ENCODE results near the gene DAB2IP.
A peak's percentile ranks its signal among the peaks of the same experiment; 100 is the strongest.

DAB2IP gene

GRCh38 chr9:121662891-121663580 is 11.6 kb downstream of the DAB2IP start:
- DNase-seq (ENCODE audit: low spot score) = no peak

GRCh38 chr9:121663591-121663990 is 12.2 kb downstream of the DAB2IP start:
- DNase-seq (ENCODE audit: low spot score) = no peak

GRCh38 chr9:121666294-121666693 is 14.9 kb downstream of the DAB2IP start:
- no peak for DNase-seq (ENCODE audit: low spot score)

GRCh38 chr9:121667214-121667613 is 15.8 kb downstream of the DAB2IP start:
- no peak for DNase-seq (ENCODE audit: low spot score)

GRCh38 chr9:121667890-121668289 is 16.5 kb downstream of the DAB2IP start:
- no peak for DNase-seq (ENCODE audit: low spot score)

- DNase-seq (ENCODE audit: low spot score) = no peak
Observed at GRCh38 chr9:121670431-121670830, 19.0 kb downstream of the DAB2IP start.

GRCh38 chr9:121671612-121672155 is 20.2 kb downstream of the DAB2IP start:
- no peak for DNase-seq (ENCODE audit: low spot score)

- DNase-seq (ENCODE audit: low spot score) = no peak
Observed at GRCh38 chr9:121672213-121672612, 20.8 kb downstream of the DAB2IP start.

GRCh38 chr9:121672986-121673385 is 21.6 kb downstream of the DAB2IP start:
- no peak for DNase-seq (ENCODE audit: low spot score)

GRCh38 chr9:121673576-121673975 is 22.1 kb downstream of the DAB2IP start:
- DNase-seq (ENCODE audit: low spot score) = no peak

- DNase-seq (ENCODE audit: low spot score) = no peak
Observed at GRCh38 chr9:121674017-121674416, 22.6 kb downstream of the DAB2IP start.

GRCh38 chr9:121674952-121675351 is 23.5 kb downstream of the DAB2IP start:
- DNase-seq (ENCODE audit: low spot score) = peak; percentile 66

GRCh38 chr9:121675381-121675780 is 23.9 kb downstream of the DAB2IP start:
- DNase-seq (ENCODE audit: low spot score) = no peak

GRCh38 chr9:121675969-121676822 is 24.8 kb downstream of the DAB2IP start:
- no peak for DNase-seq (ENCODE audit: low spot score)

GRCh38 chr9:121676926-121677325 is 25.5 kb downstream of the DAB2IP start:
- DNase-seq (ENCODE audit: low spot score) = no peak

GRCh38 chr9:121678501-121679022 is 27.1 kb downstream of the DAB2IP start:
- DNase-seq (ENCODE audit: low spot score) = no peak

GRCh38 chr9:121679901-121680635 is 28.6 kb downstream of the DAB2IP start:
- DNase-seq (ENCODE audit: low spot score) = no peak

GRCh38 chr9:121681404-121681803 is 30.0 kb downstream of the DAB2IP start:
- no peak for DNase-seq (ENCODE audit: low spot score)

- no peak for DNase-seq (ENCODE audit: low spot score)
Observed at GRCh38 chr9:121682201-121682600, 30.8 kb downstream of the DAB2IP start.

- no peak for DNase-seq (ENCODE audit: low spot score)
Observed at GRCh38 chr9:121682926-121683515, 31.6 kb downstream of the DAB2IP start.

GRCh38 chr9:121683652-121684051 is 32.2 kb downstream of the DAB2IP start:
- DNase-seq (ENCODE audit: low spot score) = no peak

All from AG08396 (cell line).